Adipocyte (in vitro differentiated cells): ENCODE data around the gene ARL6IP1.
"Not testable (repeated sequence)": the region's sequence is repeated elsewhere in the genome, so short reads cannot be mapped to it uniquely, and the experiment has no call there.

ENCODE experiments used
- DNase-seq: peaks from one replicate; pipeline ENCODE4 v3.0.0-alpha.2; 2015; ENCODE audit warnings: low read depth
- H3K27me3 ChIP-seq: replicated peaks from 2 replicates; pipeline ENCODE4 v1.7.0; 2013; ENCODE audit warnings: mild to moderate bottlenecking, low read length, moderate library complexity; ENCODE audit not compliant: control insufficient read depth, insufficient read depth
- H3K36me3 ChIP-seq: 2 replicates; pipeline ENCODE4 v1.7.0; 2013; ENCODE audit warnings: low read length, mild to moderate bottlenecking, moderate library complexity; ENCODE audit not compliant: control insufficient read depth, insufficient read depth, severe bottlenecking
- H3K4me1 ChIP-seq: 2 replicates; pipeline ENCODE4 v1.7.0; 2013; ENCODE audit warnings: mild to moderate bottlenecking, low read length, moderate library complexity; ENCODE audit not compliant: control insufficient read depth, insufficient read depth
- H3K4me3 ChIP-seq: 2 replicates; pipeline ENCODE4 v1.7.0; 2013; ENCODE audit warnings: mild to moderate bottlenecking, low read length, moderate library complexity
- H3K9ac ChIP-seq: 2 replicates; pipeline ENCODE4 v1.7.0; 2013; ENCODE audit warnings: mild to moderate bottlenecking, low read length, moderate library complexity
- H3K9me3 ChIP-seq: 2 replicates; pipeline ENCODE4 v1.7.0; 2013; ENCODE audit warnings: mild to moderate bottlenecking, low read length, moderate library complexity; ENCODE audit not compliant: control insufficient read depth

ARL6IP1 gene

GRCh38 chr16:18780460-18781026 lies 20.8 kb downstream of the ARL6IP1 start:
- not testable (repeated sequence) for H3K9me3 ChIP-seq, H3K27me3 ChIP-seq, H3K4me3 ChIP-seq, DNase-seq, H3K4me1 ChIP-seq, H3K9ac ChIP-seq
- peaks cover 40% of the 10 kb centered on the region for H3K36me3 ChIP-seq

- not testable (repeated sequence) for H3K9me3 ChIP-seq, DNase-seq, H3K27me3 ChIP-seq, H3K4me1 ChIP-seq, H3K9ac ChIP-seq, H3K4me3 ChIP-seq
- peaks cover 12% of the 10 kb centered on the region for H3K36me3 ChIP-seq
These were observed 23.7 kb downstream of the ARL6IP1 start for GRCh38 chr16:18777664-18778063.

- not testable (repeated sequence) for H3K4me3 ChIP-seq, H3K36me3 ChIP-seq, H3K27me3 ChIP-seq, H3K9ac ChIP-seq, DNase-seq, H3K9me3 ChIP-seq, H3K4me1 ChIP-seq
These were observed 25.0 kb downstream of the ARL6IP1 start for GRCh38 chr16:18776334-18776733.

DNA sequence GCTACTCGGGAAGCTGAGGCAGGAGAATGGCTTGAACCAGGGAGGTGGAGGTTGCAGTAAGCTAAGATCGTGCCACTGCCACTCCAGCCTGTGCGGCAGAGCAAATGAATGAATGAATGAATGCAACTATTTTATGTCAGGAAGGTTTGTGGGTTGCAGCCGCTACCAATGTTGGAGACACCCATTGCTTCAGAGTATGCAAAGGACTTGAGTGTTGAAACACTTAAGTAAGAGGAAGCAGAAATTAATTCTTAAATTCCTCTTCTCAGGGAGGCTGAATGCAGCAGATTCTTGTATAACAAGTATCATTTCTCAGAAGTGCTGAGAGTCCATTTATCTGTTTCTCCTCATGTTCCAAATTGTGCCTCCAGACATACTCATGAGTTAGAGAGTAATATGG lies 26.7 kb downstream of the ARL6IP1 start:
- H3K4me3 ChIP-seq, H3K4me1 ChIP-seq, H3K27me3 ChIP-seq, H3K9ac ChIP-seq, DNase-seq, H3K36me3 ChIP-seq, H3K9me3 ChIP-seq: not testable (repeated sequence)

DNA sequence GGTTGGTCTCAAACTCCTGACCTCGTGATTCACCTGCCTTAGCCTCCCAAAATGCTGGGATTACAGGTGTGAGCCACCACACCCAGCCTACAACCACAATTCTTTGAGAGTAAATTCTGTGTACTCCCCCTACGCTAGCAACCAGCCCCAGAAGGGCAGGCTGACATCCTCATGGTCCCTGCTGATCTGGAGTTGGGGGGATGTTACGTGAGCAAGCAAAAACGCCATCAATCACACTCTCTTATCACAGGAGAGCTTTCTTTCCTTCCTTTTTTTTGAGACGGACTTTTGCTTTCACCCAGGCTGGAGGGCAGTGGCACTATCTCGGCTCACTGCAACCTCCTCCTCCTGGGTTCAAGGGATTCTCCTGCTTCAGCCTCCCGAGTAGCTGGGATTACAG lies 29.2 kb downstream of the ARL6IP1 start:
- DNase-seq, H3K27me3 ChIP-seq, H3K4me1 ChIP-seq, H3K4me3 ChIP-seq, H3K9me3 ChIP-seq, H3K36me3 ChIP-seq, H3K9ac ChIP-seq: not testable (repeated sequence)

DNA sequence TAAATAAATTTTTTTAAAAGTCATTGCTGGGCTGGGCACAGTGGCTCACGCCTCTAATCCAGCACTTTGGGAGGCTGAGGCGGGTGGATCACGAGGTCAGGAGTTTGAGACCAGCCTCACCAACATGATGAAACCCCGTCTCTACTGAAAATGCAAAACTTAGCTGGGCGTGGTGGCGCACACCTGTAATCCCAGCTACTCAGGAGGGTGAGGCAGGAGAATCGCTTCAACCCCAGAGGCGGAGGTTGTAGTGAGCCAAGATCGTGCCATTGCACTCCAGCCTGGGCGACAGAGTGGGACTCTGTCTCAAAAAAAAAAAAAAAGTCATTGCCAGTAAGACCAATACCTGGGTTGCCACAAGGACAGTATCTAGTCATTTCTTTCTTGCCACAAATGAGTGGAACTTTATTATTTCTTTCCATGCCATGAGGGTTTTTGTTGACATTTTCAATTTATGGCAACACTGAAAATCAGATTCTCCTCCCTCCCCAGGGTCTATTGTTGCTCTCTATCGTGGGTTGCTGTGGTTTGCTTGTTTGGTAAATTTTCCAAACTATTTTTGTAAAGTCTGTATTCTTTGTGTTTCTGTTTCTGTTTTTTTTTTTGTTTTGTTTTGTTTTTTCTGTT lies 30.9 kb downstream of the ARL6IP1 start:
- H3K36me3 ChIP-seq = not testable (repeated sequence)

DNA sequence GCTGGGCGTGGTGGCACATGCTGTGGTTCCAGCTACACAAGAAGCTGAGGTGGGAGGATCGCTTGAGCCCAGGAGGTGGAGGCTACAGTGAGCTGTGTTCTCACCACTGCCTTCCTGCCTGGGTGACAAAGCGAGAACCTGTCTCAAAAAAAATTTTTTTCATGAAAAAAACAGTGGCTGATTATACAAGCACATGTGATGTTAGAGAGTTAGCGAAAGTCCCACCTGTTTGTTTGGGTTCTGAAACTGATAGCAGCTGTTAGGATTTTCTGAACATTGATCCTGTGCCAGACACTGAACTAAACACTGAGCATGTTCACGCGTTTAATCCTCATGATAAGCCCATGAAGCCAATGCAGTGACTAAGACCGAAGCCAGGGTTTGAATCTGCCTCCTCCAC lies 34.1 kb downstream of the ARL6IP1 start:
- not testable (repeated sequence) for H3K9me3 ChIP-seq, DNase-seq, H3K4me3 ChIP-seq, H3K36me3 ChIP-seq, H3K4me1 ChIP-seq, H3K9ac ChIP-seq, H3K27me3 ChIP-seq

More for the DNA sequence above, 30.9 kb downstream of the ARL6IP1 start:
- not testable (repeated sequence) for DNase-seq, H3K4me1 ChIP-seq, H3K4me3 ChIP-seq, H3K9ac ChIP-seq, H3K9me3 ChIP-seq, H3K27me3 ChIP-seq

- not testable (repeated sequence) for H3K9me3 ChIP-seq, H3K27me3 ChIP-seq, H3K4me3 ChIP-seq, H3K4me1 ChIP-seq, H3K9ac ChIP-seq, H3K36me3 ChIP-seq, DNase-seq
These were observed 38.6 kb downstream of the ARL6IP1 start for GRCh38 chr16:18762713-18763112.

GRCh38 chr16:18759598-18760520 lies 41.5 kb downstream of the ARL6IP1 start:
- DNase-seq = peak; percentile 6
- H3K27me3 ChIP-seq, H3K36me3 ChIP-seq, H3K4me1 ChIP-seq, H3K9ac ChIP-seq, H3K4me3 ChIP-seq, H3K9me3 ChIP-seq: not testable (repeated sequence)

- H3K27me3 ChIP-seq, H3K9ac ChIP-seq, DNase-seq, H3K9me3 ChIP-seq, H3K4me1 ChIP-seq, H3K4me3 ChIP-seq, H3K36me3 ChIP-seq: not testable (repeated sequence)
These were observed 43.2 kb downstream of the ARL6IP1 start for GRCh38 chr16:18757960-18758660.

- H3K27me3 ChIP-seq, H3K36me3 ChIP-seq, DNase-seq, H3K9me3 ChIP-seq, H3K4me1 ChIP-seq, H3K4me3 ChIP-seq, H3K9ac ChIP-seq: not testable (repeated sequence)
These were observed 44.7 kb downstream of the ARL6IP1 start for GRCh38 chr16:18756639-18757038.
